T-helper 2 cell treated with Interferon-gamma antibody and Interleukin-4, amounts not matched to agents 5 μg/mL and 100 μg/mL, for 36 hours (primary cell): Measurements from ENCODE around the gene AEBP2.
A peak's percentile ranks its signal among the peaks of the same experiment; 100 is the strongest.

Experiments used
- DNase-seq: peaks from one replicate; pipeline ENCODE4 v3.0.0; 2021; ENCODE audit warnings: low spot score
- H3K27ac Mint-ChIP-seq: one replicate; pipeline ENCODE4 v1.8.0; 2021; ENCODE audit warnings: mild to moderate bottlenecking, mixed read lengths
- H3K27me3 Mint-ChIP-seq: one replicate; pipeline ENCODE4 v1.8.0; 2021; ENCODE audit warnings: low read depth, mixed read lengths
- H3K36me3 Mint-ChIP-seq: one replicate; pipeline ENCODE4 v1.8.0; 2021; ENCODE audit warnings: low read depth, mixed read lengths
- H3K4me1 Mint-ChIP-seq: one replicate; pipeline ENCODE4 v1.8.0; 2021; ENCODE audit warnings: low read depth, mixed read lengths
- H3K4me3 Mint-ChIP-seq: one replicate; pipeline ENCODE4 v1.8.0; 2022; ENCODE audit warnings: mild to moderate bottlenecking, moderate library complexity, mixed read lengths
- H3K9me3 Mint-ChIP-seq: one replicate; pipeline ENCODE4 v1.8.0; 2021; ENCODE audit warnings: mixed read lengths

AEBP2 gene

DNA sequence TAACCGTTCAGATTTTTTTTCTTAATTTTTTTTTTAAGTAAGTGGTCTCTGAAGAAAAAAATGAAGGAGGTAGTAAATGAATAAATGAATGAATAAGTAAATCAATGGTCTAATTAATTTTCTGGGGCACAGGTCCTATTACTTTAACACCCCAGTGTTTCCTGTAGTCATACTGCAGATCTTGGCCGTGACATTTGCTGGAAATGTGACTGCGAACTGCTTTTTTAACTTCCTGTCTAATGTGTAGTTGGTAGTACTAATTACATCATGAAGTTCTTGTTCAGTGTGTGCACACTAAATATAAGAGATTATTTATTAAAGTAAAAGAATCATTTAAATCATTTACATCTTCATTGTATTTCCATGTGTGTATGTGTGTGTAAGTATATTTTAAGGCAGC lies 45.4 kb downstream of the AEBP2 start:
- H3K36me3 Mint-ChIP-seq, result peaks cover 64% of the 10 kb centered on the region
- peaks cover 37% of the 10 kb centered on the region for H3K4me1 Mint-ChIP-seq
- H3K27ac Mint-ChIP-seq, result no peak overlapping the region
- no peaks in the 10 kb centered on the region for H3K27me3 Mint-ChIP-seq
- H3K9me3 Mint-ChIP-seq, result peaks cover 9% of the 10 kb centered on the region
- H3K4me3 Mint-ChIP-seq, result no peak overlapping the region
- DNase-seq, result no peak

DNA sequence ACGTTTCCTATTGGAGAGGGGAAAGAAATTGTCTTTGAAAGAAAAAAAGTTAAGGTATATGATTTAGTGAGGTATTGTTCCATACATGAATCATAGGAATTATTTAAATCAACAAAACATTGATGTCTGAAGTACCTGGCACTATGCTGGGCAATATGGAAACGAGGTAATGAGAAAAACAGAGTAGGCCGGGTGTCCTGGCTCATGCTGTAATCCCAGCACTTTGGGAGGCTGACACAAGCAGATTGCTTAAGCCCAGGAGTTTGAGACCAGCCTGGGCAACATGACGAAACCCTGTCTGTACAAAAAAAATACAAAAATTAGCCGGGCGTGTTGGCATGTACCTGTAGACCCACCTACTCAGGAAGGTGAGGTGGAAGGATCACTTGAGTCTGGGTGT lies 45.9 kb downstream of the AEBP2 start:
- DNase-seq, result no peak
- Mint-ChIP-seq H3K4me3 (no peak overlapping the region), H3K9me3 (peaks cover 6% of the 10 kb centered on the region), H3K36me3 (peaks cover 62% of the 10 kb centered on the region), H3K27ac (no peak overlapping the region), H3K4me1 (peaks cover 38% of the 10 kb centered on the region), H3K27me3 (no peaks in the 10 kb centered on the region)

DNA sequence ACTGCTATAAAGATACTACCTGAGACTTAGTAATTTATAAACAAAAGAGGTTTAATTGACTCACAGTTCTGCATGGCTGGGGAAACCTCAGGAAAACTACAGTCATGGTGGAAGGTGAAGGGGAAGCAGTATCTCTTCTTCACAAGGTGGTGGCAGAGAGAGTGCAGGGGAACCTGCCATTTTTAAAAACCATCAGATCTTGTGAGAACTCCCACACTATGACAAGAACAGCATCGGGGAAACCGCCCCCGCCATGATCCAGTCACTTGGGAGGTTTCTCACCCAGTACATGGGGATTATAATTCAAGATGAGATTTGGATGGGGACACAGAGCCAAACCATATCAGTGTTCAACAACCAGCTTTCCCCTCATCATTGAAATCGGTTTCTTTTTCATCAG lies 49.9 kb downstream of the AEBP2 start:
- Mint-ChIP-seq H3K27me3 (no peaks in the 10 kb centered on the region), H3K27ac (no peak overlapping the region), H3K4me3 (no peak overlapping the region), H3K36me3 (peaks cover 31% of the 10 kb centered on the region), H3K4me1 (peaks cover 20% of the 10 kb centered on the region), H3K9me3 (no peaks in the 10 kb centered on the region)
- DNase-seq, result peak; percentile 17

DNA sequence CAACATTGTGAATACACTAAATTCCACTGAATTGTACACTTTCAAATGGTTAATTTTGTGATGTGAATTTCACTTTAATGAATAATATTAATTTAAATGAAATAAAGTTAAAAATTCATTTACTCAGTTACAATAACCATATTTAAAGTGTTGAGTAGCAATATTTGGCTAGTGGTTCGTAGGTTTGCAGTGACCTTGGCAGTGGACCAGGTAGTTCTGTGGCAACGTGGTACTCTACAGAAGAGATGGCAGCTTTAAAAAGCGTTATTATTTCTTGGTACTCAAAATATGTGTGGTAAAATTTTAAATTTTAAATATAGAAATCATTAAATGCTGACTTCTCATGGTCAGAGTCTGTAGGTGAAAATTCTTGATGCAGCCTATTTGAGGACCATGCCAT lies 51.6 kb downstream of the AEBP2 start:
- Mint-ChIP-seq H3K27ac (no peak overlapping the region), H3K9me3 (no peaks in the 10 kb centered on the region), H3K27me3 (no peaks in the 10 kb centered on the region), H3K4me3 (no peak overlapping the region), H3K4me1 (peaks cover 10% of the 10 kb centered on the region), H3K36me3 (peaks cover 33% of the 10 kb centered on the region)
- no peak for DNase-seq

DNA sequence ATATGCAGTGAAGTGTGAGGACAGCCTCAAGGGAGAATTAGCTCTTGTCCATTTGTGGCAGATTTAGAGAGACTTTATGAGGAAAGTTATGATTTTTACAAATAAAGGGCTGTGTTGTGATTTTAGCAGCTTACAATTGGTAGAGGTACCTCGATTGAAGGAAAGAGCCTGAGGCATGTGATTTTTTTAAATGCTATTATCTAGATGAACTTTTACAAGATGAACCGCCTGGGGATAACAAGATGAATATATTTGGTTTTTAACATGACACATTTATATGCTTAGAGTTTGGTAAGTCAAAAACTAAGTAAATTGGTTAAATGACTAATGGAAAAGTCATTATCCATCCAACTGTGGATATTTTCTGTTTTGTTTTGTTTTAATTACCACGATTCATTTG lies 52.6 kb downstream of the AEBP2 start:
- Mint-ChIP-seq H3K4me1 (peaks cover 7% of the 10 kb centered on the region), H3K36me3 (peaks cover 29% of the 10 kb centered on the region), H3K27ac (no peak overlapping the region), H3K9me3 (no peaks in the 10 kb centered on the region), H3K27me3 (no peaks in the 10 kb centered on the region), H3K4me3 (no peak overlapping the region)
- no peak for DNase-seq

DNA sequence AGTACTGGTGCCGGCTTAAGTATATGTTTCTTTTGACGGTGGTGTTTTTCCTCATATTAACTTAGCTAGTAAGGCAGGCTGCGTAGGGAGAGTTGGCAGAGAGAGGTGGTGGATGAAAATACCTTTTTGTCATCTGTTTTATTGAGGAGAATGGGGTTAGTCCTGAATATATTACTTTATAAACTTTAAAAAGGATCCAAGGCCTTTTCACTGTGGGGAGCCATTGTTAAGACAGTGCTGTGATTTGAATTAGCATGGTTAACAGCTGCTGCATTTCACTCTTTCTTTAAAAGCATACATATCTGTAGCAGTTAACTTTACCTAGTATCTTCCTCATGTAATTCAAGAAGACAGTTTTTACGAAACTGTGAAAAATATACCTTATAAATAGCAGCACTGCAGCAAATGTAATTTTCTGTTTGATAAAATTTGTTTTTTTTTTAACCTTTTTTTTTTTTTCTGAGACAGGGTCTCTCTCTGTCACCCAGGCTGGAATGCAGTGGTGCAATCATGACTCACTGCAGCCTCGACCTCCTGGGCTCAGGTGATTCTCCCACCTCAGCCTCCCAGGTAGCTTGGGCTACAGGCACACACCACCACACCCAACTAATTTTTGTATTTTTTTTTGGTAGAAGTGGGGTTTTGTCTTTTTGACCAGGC lies 57.1 kb downstream of the AEBP2 start:
- Mint-ChIP-seq H3K4me3 (no peak overlapping the region), H3K36me3 (peaks cover 36% of the 10 kb centered on the region), H3K9me3 (no peaks in the 10 kb centered on the region)

DNA sequence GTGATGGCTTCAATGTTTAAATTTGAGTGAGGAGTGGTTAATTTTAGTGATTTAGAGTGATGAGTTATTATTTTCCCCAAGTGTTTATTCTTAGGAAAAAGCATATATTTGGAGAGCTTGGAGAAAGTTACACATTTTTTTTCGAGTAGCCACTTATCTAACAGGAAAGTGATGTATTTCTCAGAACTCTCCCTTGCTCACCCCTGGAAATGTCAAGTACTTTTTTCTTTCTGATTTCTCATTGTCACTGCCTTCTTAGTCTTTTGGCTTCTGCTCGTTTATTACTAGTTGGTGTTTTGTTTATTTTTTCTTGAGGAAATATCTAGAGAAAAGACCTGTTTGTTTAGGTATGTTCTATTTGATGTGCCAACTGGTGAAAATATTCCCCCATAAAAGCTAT lies 58.8 kb downstream of the AEBP2 start:
- no peaks in the 10 kb centered on the region for H3K9me3 Mint-ChIP-seq
- peak overlapping the region; percentile 52 for H3K27ac Mint-ChIP-seq
- no peak overlapping the region for H3K4me3 Mint-ChIP-seq
- peaks cover 7% of the 10 kb centered on the region for H3K4me1 Mint-ChIP-seq
- no peaks in the 10 kb centered on the region for H3K27me3 Mint-ChIP-seq
- H3K36me3 Mint-ChIP-seq, result peaks cover 43% of the 10 kb centered on the region
- no peak for DNase-seq

More for the DNA sequence above, 57.1 kb downstream of the AEBP2 start:
- Mint-ChIP-seq H3K4me1 (peaks cover 11% of the 10 kb centered on the region), H3K27ac (no peak overlapping the region), H3K27me3 (no peaks in the 10 kb centered on the region)
- DNase-seq, result no peak

DNA sequence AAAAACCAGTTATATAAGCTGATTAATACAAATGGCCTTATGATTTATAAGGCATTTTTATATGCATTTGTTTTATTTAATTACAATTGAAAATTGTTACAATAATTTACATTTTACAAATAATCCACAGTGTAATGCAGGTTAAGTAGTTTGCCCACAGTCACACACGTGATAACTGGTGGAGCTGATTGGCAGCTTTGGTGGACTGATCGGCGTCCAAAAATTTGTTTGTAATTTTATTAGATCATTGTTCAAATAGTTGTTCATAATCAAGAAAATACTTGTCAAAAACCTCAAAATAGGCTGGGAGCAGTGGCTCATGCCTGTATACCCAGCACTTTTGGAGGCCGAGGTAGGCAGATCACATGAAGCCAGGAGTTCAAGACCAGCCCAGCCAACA lies 59.7 kb downstream of the AEBP2 start:
- peaks cover 7% of the 10 kb centered on the region for H3K4me1 Mint-ChIP-seq
- DNase-seq, result no peak
- H3K36me3 Mint-ChIP-seq, result peaks cover 42% of the 10 kb centered on the region
- H3K9me3 Mint-ChIP-seq, result no peaks in the 10 kb centered on the region
- H3K27me3 Mint-ChIP-seq, result no peaks in the 10 kb centered on the region
- no peak overlapping the region for H3K27ac Mint-ChIP-seq
- H3K4me3 Mint-ChIP-seq, result no peak overlapping the region

DNA sequence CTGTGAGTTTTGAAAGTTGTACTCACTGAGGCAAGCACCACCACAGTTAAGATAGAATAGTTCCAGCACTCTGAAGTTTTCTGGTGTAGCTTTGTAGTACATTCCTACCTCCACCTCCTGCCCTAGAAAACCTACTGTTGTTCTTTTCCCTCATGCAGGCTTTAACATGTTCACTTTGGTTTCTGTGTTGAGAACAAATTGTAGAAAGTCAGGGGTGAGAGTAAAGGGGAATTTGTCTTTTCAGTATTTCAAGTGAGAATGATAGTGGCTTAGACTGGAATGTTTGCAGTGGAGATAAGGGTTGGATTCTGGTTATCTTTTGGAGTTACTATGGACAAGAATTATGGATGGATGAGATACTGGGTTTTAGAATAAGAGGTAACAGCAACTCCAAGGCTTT lies 67.2 kb downstream of the AEBP2 start:
- no peak for DNase-seq
- H3K27ac Mint-ChIP-seq, result no peak overlapping the region

DNA sequence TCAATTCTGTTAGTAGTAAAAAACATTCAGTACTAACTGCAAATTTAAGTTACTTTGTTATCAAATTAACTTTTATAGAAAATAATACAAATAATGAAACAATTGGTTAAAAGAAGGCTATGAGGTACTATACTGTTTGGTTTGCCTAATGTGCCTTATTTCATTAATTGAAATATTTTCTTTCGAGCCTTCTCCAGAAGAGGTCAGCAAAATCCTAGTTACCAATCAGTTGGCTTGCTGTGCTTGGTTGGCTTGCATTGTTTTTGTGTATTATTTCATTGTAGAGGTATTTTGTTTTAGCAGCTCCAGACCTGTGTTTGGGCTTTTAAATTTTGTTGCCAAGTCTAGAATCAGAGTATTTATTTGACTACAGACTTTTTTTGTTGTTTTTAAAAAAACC lies 68.5 kb downstream of the AEBP2 start:
- no peaks in the 10 kb centered on the region for H3K9me3 Mint-ChIP-seq
- H3K4me1 Mint-ChIP-seq, result peaks cover 18% of the 10 kb centered on the region
- no peak overlapping the region for H3K4me3 Mint-ChIP-seq
- no peak overlapping the region for H3K27ac Mint-ChIP-seq
- DNase-seq, result no peak
- no peaks in the 10 kb centered on the region for H3K27me3 Mint-ChIP-seq
- peaks cover 40% of the 10 kb centered on the region for H3K36me3 Mint-ChIP-seq

More for the DNA sequence above, 67.2 kb downstream of the AEBP2 start:
- peaks cover 17% of the 10 kb centered on the region for H3K4me1 Mint-ChIP-seq
- H3K27me3 Mint-ChIP-seq, result no peaks in the 10 kb centered on the region
- H3K4me3 Mint-ChIP-seq, result no peak overlapping the region
- peaks cover 39% of the 10 kb centered on the region for H3K36me3 Mint-ChIP-seq
- no peaks in the 10 kb centered on the region for H3K9me3 Mint-ChIP-seq

DNA sequence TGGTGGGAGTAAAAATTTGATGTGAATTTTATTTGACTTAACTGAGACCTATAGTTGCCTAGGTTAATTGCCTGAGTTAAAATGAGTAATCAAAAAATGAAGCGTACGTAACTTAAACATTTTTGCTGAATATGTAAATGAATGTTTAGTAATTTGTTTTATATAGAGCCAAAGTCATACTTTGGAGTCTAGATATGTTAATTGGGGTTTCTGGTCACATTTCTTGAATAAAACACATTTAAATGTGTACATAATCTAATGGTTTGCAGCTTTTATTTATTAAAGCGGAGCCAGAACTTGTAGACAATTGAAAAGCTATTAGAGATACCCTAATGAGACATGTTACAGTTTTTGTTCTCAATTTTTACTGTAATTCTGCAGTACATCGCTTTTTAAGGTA lies 71.2 kb downstream of the AEBP2 start:
- Mint-ChIP-seq H3K27ac (no peak overlapping the region), H3K4me1 (peaks cover 14% of the 10 kb centered on the region), H3K27me3 (no peaks in the 10 kb centered on the region), H3K36me3 (peaks cover 43% of the 10 kb centered on the region), H3K4me3 (no peak overlapping the region), H3K9me3 (no peaks in the 10 kb centered on the region)
- no peak for DNase-seq

DNA sequence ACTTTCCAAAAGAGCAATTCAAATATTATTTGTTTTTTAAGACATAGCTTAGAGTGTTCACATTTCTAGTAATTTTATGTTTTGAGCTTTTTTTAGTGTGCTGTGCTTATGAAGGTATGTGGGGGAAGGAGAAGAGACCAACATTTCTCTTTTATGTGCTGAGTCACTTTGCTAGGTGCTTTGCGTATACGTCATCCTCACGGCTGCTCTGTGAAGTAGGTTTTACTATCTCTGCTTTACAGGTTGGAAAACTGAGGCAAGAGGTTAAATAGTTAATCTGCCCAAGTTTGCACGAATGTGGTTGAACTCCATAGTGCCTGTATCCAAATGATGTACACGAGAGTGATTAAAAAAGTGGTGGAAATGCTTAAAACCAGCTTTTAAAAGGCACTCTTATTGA lies 75.9 kb downstream of the AEBP2 start:
- Mint-ChIP-seq H3K27ac (no peak overlapping the region), H3K4me3 (no peak overlapping the region), H3K9me3 (no peaks in the 10 kb centered on the region), H3K36me3 (peaks cover 30% of the 10 kb centered on the region), H3K27me3 (no peaks in the 10 kb centered on the region), H3K4me1 (peaks cover 5% of the 10 kb centered on the region)
- DNase-seq, result no peak

DNA sequence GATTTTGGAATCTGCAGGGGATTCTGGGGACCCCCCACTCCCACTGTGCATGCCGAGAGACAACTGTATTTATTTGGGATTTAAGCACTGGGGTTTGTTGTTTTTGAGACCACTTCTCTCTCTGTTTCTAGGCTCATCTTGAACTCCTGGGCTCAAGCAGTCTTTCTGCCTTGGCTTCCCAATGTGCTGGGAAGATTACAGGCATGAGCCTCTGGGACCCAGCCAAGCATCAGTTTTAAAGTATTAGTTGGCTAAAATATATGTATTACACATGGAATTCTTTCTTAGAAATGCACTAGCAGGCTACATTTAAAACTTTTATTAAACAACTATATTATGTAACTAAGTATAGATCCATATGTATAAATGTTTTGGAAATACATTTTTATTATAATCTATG lies 78.3 kb downstream of the AEBP2 start:
- no peaks in the 10 kb centered on the region for H3K27me3 Mint-ChIP-seq
- H3K4me1 Mint-ChIP-seq, result peaks cover 1% of the 10 kb centered on the region
- no peak overlapping the region for H3K27ac Mint-ChIP-seq
- no peak overlapping the region for H3K4me3 Mint-ChIP-seq
- no peaks in the 10 kb centered on the region for H3K9me3 Mint-ChIP-seq
- peaks cover 20% of the 10 kb centered on the region for H3K36me3 Mint-ChIP-seq
- DNase-seq, result no peak

DNA sequence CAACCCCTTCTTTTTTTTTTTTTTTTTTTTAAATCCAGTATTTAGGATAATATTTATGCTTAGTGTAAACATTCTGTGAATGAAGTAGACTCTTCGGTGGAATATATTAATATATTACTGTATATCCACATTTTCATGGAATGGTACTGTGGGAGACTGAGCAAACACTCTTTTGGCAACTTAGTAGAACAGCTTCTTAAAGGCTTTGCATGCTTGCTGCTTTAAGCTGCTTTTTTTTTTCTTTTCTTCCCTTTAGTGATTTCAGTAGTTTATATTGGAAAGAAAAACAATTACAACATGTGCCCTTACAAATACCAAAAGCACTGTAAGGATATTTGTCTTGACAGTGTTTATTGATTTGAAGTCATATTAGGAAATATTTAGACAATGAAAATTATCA lies 78.9 kb downstream of the AEBP2 start:
- H3K4me1 Mint-ChIP-seq, result peaks cover 1% of the 10 kb centered on the region
- H3K36me3 Mint-ChIP-seq, result peaks cover 19% of the 10 kb centered on the region
- no peaks in the 10 kb centered on the region for H3K27me3 Mint-ChIP-seq
- H3K9me3 Mint-ChIP-seq, result no peaks in the 10 kb centered on the region
- H3K4me3 Mint-ChIP-seq, result no peak overlapping the region
- DNase-seq, result no peak
- no peak overlapping the region for H3K27ac Mint-ChIP-seq
